WTC11 (cell line): ENCODE measurements around the gene APBA3. TPM values are rescaled to one million over a fixed set of nuclear protein-coding genes. Genes with fewer than 3 reads are reported as not detected.
A peak's percentile ranks its signal among the peaks of the same experiment; 100 is the strongest.

ENCODE experiments used
- ATAC-seq: fragments of 200-7000 bp; cut with Tn5 transposase; 2 replicates; pipeline ENCODE4 v1.10.0; 2021; ENCODE audit warnings: mild to moderate bottlenecking, moderate library complexity
- CTCF ChIA-PET: fragments of 300-600 bp; sonication (Branson Sonifier 250); formaldehyde crosslinking; loops from one replicate; lab custom pipeline; 2021; ENCODE audit warnings: antibody characterized with exemption; lab: Charles Lee
- POLR2A ChIA-PET: fragments of 350-600 bp; sonication (Branson Sonifier 250); formaldehyde crosslinking; loops from one replicate; lab custom pipeline; 2021; ENCODE audit warnings: antibody characterized with exemption; lab: Charles Lee
- DNase-seq: peaks from one replicate; pipeline ENCODE4 v3.0.0; 2021; ENCODE audit warnings: low spot score
- H3K27ac Mint-ChIP-seq: 2 replicates; pipeline ENCODE4 v1.8.0; 2021; ENCODE audit warnings: mixed read lengths
- H3K27me3 Mint-ChIP-seq: 2 replicates; pipeline ENCODE4 v1.8.0; 2021; ENCODE audit warnings: low read depth, mild to moderate bottlenecking, moderate library complexity, mixed read lengths
- H3K36me3 Mint-ChIP-seq: 2 replicates; pipeline ENCODE4 v1.8.0; 2021; ENCODE audit warnings: mixed read lengths
- H3K4me1 Mint-ChIP-seq: 2 replicates; pipeline ENCODE4 v1.8.0; 2022; ENCODE audit warnings: mixed read lengths
- H3K4me3 Mint-ChIP-seq: 2 replicates; pipeline ENCODE4 v1.8.0; 2021; ENCODE audit warnings: mild to moderate bottlenecking, moderate library complexity, mixed read lengths
- H3K9me3 Mint-ChIP-seq: 2 replicates; pipeline ENCODE4 v1.8.0; 2021; ENCODE audit warnings: mixed read lengths
- ATF1 ChIP-seq: sonication (generic); formaldehyde crosslinking; IDR thresholded peaks from 2 replicates; pipeline ENCODE4 v1.8.1; 2023; ENCODE audit warnings: mild to moderate bottlenecking, moderate library complexity, missing genetic modification reagents
- CREM ChIP-seq: sonication (generic); formaldehyde crosslinking; IDR thresholded peaks from 2 replicates; pipeline ENCODE4 v1.8.1; 2022; ENCODE audit warnings: mild to moderate bottlenecking, missing genetic modification reagents, moderate library complexity
- CTCF ChIP-seq: fragments of 200-600 bp; IDR thresholded peaks from 2 replicates; pipeline ENCODE4 v1.8.0; 2022; ENCODE audit warnings: antibody characterized with exemption
- E2F5 ChIP-seq: sonication (generic); formaldehyde crosslinking; IDR thresholded peaks from 2 replicates; pipeline ENCODE4 v1.8.1; 2022; ENCODE audit warnings: mild to moderate bottlenecking, moderate library complexity, missing genetic modification reagents
- EMX1 ChIP-seq: fragments of 250-450 bp; sonication (Bioruptor Pico); IDR thresholded peaks from 2 replicates; pipeline ENCODE4 v1.8.0; 2021; ENCODE audit warnings: mild to moderate bottlenecking
- ETV6 ChIP-seq: sonication (generic); formaldehyde crosslinking; IDR thresholded peaks from 2 replicates; pipeline ENCODE4 v1.8.1; 2022; ENCODE audit warnings: mild to moderate bottlenecking, missing genetic modification reagents
- GTF2I ChIP-seq: fragments of 250-450 bp; sonication (Bioruptor Pico); conservative IDR thresholded peaks from 2 replicates; pipeline ENCODE4 v1.4.0; 2021; ENCODE audit warnings: mild to moderate bottlenecking
- HMGA2 ChIP-seq: fragments of 250-450 bp; sonication (Bioruptor Pico); IDR thresholded peaks from 2 replicates; pipeline ENCODE4 v1.4.0; 2021; ENCODE audit warnings: mild to moderate bottlenecking, moderate library complexity
- JAZF1 ChIP-seq: fragments of 250-450 bp; sonication (Bioruptor Pico); IDR thresholded peaks from 2 replicates; pipeline ENCODE4 v1.9.0; 2021; ENCODE audit warnings: moderate library complexity, mild to moderate bottlenecking, inconsistent platforms
- NR2C2 ChIP-seq: sonication (generic); formaldehyde crosslinking; IDR thresholded peaks from 2 replicates; pipeline ENCODE4 v1.8.0; 2022; ENCODE audit warnings: mild to moderate bottlenecking, missing genetic modification reagents
- NR3C1 ChIP-seq: sonication (generic); formaldehyde crosslinking; conservative IDR thresholded peaks from 2 replicates; pipeline ENCODE4 v1.8.1; 2023; ENCODE audit warnings: low read depth, mild to moderate bottlenecking, missing genetic modification reagents
- TEAD4 ChIP-seq: sonication (generic); formaldehyde crosslinking; IDR thresholded peaks from 2 replicates; pipeline ENCODE4 v1.8.0; 2022; ENCODE audit warnings: mild to moderate bottlenecking, missing genetic modification reagents
- ZBTB21 ChIP-seq: sonication (generic); formaldehyde crosslinking; IDR thresholded peaks from 2 replicates; pipeline ENCODE4 v1.8.1; 2023; ENCODE audit warnings: mild to moderate bottlenecking, missing genetic modification reagents, borderline replicate concordance
- ZNF138 ChIP-seq: sonication (generic); formaldehyde crosslinking; conservative IDR thresholded peaks from 2 replicates; pipeline ENCODE4 v1.8.1; 2022; ENCODE audit warnings: mild to moderate bottlenecking, moderate library complexity, missing genetic modification reagents
- ZNF232 ChIP-seq: sonication (generic); formaldehyde crosslinking; IDR thresholded peaks from 2 replicates; pipeline ENCODE4 v1.8.0; 2022; ENCODE audit warnings: mild to moderate bottlenecking, missing genetic modification reagents
- ZNF317 ChIP-seq: sonication (generic); formaldehyde crosslinking; IDR thresholded peaks from 2 replicates; pipeline ENCODE4 v1.8.1; 2023; ENCODE audit warnings: low read depth, mild to moderate bottlenecking, moderate library complexity, missing genetic modification reagents, borderline replicate concordance
- ZNF671 ChIP-seq: fragments of 250-450 bp; sonication (Bioruptor Pico); IDR thresholded peaks from 2 replicates; pipeline ENCODE4 v1.8.0; 2021; ENCODE audit warnings: mild to moderate bottlenecking
- total RNA-seq: library from RNA; stranded (reverse); gene quantifications from 3 replicates; pipeline ENCODE4 v1.2.3, GENCODE V29; 2021
- TF ChIP-seq, protein P1 (sequence below): fragments of 250-450 bp; sonication (Bioruptor Pico); conservative IDR thresholded peaks from 2 replicates; pipeline ENCODE4 v1.9.0; 2021; ENCODE audit warnings: mild to moderate bottlenecking
- TF ChIP-seq, protein P2 (sequence below): sonication (generic); formaldehyde crosslinking; IDR thresholded peaks from 2 replicates; pipeline ENCODE4 v1.8.1; 2022; ENCODE audit warnings: low read depth, missing genetic modification reagents, borderline replicate concordance
- TF ChIP-seq, protein P3 (sequence below): sonication (generic); formaldehyde crosslinking; IDR thresholded peaks from 2 replicates; pipeline ENCODE4 v1.8.1; 2022; ENCODE audit warnings: missing genetic modification reagents, borderline replicate concordance

APBA3 gene
- total RNA-seq, 1 experiment from 2014 or later = 27.5 TPM

DNA sequence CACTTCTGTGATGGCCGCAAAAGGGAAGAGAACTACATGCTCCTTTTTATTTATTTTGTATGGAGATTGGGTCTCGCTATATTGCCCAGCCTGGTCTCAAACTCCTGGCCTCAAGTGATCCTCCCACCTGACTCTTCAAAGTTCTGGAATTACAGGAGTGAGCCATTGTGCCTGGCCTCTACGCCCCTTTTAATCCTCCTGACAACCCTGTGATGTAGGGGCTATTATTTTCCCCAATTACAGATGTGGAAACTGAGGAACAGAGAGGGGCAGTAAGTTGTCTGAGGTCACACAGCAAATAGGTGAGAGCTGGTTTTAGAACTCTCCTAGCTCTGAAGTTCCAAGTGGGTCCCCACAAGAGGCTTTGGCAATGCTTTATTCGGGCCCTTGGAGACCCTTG, 41.6 kb downstream of the APBA3 start:
- H3K9me3 Mint-ChIP-seq = no peaks in the 10 kb centered on the region
- DNase-seq (no peak), ATAC-seq (no peak)
- POLR2A ChIA-PET = interaction anchor here (0.6 to 1.0 kb wide), 2 partner anchors 8 to 10 kb away, joined by 4 to 11 read pairs; no protein-coding TSS in a partner anchor
- no peak overlapping the region for H3K4me3 Mint-ChIP-seq
- peaks cover 9% of the 10 kb centered on the region for H3K4me1 Mint-ChIP-seq
- TF ChIP-seq TEAD4 = no peak
- TF ChIP-seq E2F5 = no peak
- 0 out of 2 replicates have a peak, but pooled peaks have one; percentile 52 for TF ChIP-seq GTF2I (CRISPR knock-in tag)
- TF ChIP-seq, all 79 proteins: peak for 1
- Mint-ChIP-seq H3K27ac (no peak overlapping the region), H3K36me3 (no peaks in the 10 kb centered on the region), H3K27me3 (no peaks in the 10 kb centered on the region)
- CTCF ChIA-PET = interaction anchor here (1.0 to 6.9 kb wide), 3 partner anchors 11 to 66 kb away, joined by 3 to 65 read pairs (median 7); partner anchors contain the start of gene TJP3

- Mint-ChIP-seq H3K27ac (no peak overlapping the region), H3K27me3 (no peaks in the 10 kb centered on the region), H3K4me1 (peaks cover 2% of the 10 kb centered on the region; the same call in 1 of the 2 replicates), H3K9me3 (no peaks in the 10 kb centered on the region), H3K4me3 (no peak overlapping the region), H3K36me3 (no peaks in the 10 kb centered on the region)
- DNase-seq = no peak
- no peak for TF ChIP-seq ZBTB21 (CRISPR knock-in tag)
- TF ChIP-seq ZNF671 (CRISPR knock-in tag) = no peak
- TF ChIP-seq, protein P1, sequence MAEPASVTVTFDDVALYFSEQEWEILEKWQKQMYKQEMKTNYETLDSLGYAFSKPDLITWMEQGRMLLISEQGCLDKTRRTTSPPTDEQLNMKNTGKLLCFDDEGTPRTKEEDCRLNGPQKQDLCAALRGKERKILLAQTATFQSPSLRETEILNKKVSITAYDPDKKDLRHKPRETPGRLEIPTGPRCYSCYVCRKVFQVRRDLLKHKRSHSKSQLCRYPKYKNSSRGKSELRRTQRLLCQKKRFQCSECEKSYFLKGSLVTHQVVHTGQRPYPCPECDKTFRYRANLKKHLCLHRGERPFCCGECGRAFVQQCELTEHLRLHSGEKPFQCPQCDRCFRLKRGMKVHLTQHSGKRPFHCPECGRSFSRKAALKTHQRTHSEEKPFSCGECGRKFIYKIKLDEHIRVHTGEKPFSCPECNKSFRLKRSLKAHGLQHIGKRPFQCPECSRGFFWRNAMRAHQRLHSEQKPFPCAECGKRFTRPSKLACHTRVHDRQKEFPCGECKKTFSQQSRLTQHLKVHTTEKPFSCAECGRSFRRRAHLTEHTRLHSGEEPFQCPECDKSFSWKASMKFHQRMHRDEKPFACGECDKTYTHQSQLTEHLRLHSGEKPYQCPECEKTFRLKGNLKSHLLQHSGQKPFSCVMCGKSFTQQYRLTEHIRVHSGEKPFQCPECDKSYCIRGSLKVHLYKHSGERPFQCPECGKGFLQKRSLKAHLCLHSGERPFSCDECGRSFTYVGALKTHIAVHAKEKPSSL (CRISPR knock-in tag) = no peak
- TF ChIP-seq ATF1 (CRISPR knock-in tag) = no peak
- no peak for TF ChIP-seq ZNF138 (CRISPR knock-in tag)
- ChIA-PET CTCF (interaction anchor here (2.6 to 6.9 kb wide), 2 partner anchors 7 to 24 kb away, joined by 9 to 65 read pairs; partner anchors contain the start of gene TJP3), POLR2A (no interaction called here)
- no peak for ATAC-seq
Measured at GRCh38 chr19:3716147-3716668, 45.3 kb downstream of the APBA3 start.

DNA sequence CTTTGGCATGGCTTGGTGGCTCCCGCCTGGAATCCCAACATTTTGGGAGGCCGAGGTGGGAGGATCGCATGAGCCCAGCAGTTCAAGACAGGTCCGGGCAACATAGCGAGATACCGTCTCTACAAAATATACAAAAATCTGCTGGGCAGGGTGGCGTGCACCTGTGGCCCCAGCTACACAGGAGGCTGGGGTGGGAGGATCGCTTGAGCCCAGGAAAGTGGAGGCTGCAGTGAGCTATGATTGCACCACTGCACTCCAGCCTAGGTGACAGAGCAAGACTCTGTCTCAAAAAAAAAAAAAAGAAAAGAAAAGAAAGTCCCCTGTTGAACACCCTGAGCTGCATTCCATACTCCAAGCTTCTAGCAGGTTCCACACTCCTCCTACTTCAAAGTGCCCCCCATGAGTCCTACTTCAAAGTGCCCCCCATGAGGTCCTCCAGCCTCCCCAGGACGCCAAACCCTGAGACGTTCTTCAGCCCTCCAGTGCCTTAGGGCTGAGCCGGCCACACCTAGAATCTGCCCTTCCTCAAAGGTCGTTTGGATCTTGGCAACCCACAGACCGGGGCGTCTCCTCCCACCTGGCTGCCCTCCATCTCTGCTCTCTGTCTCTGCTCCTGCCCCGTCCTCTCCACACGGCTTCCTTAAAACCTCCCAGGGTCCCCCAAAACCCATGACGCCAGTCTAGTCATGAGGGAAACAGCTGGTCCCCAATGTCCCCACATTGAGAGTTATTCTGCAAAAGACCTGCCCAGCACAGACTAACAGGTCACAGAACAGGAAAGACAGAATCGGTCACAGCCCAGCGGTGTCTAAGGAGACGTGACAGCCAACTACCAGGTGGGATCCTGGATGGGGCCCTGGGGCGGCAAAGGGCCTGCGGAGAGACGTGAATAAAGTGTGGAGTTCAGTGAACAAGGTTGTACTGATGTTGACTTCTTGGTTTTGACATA, 48.6 kb downstream of the APBA3 start:
- Mint-ChIP-seq H3K36me3 (no peaks in the 10 kb centered on the region), H3K9me3 (no peaks in the 10 kb centered on the region), H3K27ac (no peak overlapping the region), H3K4me1 (peaks cover 18% of the 10 kb centered on the region), H3K27me3 (no peaks in the 10 kb centered on the region), H3K4me3 (no peak overlapping the region)
- ATAC-seq = no peak
- ChIA-PET POLR2A (no interaction called here), CTCF (interaction anchor here (0.7 to 1.3 kb wide), 2 partner anchors 59 to 213 kb away, joined by 3 read pairs; no protein-coding TSS in a partner anchor)
- DNase-seq = no peak
- TF ChIP-seq HMGA2 = no peak
- TF ChIP-seq, protein P2, sequence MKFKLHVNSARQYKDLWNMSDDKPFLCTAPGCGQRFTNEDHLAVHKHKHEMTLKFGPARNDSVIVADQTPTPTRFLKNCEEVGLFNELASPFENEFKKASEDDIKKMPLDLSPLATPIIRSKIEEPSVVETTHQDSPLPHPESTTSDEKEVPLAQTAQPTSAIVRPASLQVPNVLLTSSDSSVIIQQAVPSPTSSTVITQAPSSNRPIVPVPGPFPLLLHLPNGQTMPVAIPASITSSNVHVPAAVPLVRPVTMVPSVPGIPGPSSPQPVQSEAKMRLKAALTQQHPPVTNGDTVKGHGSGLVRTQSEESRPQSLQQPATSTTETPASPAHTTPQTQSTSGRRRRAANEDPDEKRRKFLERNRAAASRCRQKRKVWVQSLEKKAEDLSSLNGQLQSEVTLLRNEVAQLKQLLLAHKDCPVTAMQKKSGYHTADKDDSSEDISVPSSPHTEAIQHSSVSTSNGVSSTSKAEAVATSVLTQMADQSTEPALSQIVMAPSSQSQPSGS (CRISPR knock-in tag) = no peak
- TF ChIP-seq EMX1 (CRISPR knock-in tag) = no peak
- TF ChIP-seq CTCF = no peak
- TF ChIP-seq NR3C1 (CRISPR knock-in tag) = no peak
- TF ChIP-seq JAZF1 = no peak
- no peak for TF ChIP-seq NR2C2
- TF ChIP-seq ZNF232 (CRISPR knock-in tag) = no peak
- TF ChIP-seq CREM (CRISPR knock-in tag) = no peak
- TF ChIP-seq ETV6 = no peak
- no peak for TF ChIP-seq ZNF317
- TF ChIP-seq, protein P3, sequence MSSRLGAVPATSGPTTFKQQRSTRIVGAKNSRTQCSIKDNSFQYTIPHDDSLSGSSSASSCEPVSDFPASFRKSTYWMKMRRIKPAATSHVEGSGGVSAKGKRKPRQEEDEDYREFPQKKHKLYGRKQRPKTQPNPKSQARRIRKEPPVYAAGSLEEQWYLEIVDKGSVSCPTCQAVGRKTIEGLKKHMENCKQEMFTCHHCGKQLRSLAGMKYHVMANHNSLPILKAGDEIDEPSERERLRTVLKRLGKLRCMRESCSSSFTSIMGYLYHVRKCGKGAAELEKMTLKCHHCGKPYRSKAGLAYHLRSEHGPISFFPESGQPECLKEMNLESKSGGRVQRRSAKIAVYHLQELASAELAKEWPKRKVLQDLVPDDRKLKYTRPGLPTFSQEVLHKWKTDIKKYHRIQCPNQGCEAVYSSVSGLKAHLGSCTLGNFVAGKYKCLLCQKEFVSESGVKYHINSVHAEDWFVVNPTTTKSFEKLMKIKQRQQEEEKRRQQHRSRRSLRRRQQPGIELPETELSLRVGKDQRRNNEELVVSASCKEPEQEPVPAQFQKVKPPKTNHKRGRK (CRISPR knock-in tag) = no peak
